ENCODE data around the gene SMARCC2. TPM values are rescaled to one million over a fixed set of nuclear protein-coding genes. Genes with fewer than 3 reads are reported as not detected.
A peak's percentile ranks its signal among the peaks of the same experiment; 100 is the strongest.

Gene SMARCC2
- total RNA-seq, 4 donors from 2014 or later, result 104 to 139 (median 117) TPM

DNA sequence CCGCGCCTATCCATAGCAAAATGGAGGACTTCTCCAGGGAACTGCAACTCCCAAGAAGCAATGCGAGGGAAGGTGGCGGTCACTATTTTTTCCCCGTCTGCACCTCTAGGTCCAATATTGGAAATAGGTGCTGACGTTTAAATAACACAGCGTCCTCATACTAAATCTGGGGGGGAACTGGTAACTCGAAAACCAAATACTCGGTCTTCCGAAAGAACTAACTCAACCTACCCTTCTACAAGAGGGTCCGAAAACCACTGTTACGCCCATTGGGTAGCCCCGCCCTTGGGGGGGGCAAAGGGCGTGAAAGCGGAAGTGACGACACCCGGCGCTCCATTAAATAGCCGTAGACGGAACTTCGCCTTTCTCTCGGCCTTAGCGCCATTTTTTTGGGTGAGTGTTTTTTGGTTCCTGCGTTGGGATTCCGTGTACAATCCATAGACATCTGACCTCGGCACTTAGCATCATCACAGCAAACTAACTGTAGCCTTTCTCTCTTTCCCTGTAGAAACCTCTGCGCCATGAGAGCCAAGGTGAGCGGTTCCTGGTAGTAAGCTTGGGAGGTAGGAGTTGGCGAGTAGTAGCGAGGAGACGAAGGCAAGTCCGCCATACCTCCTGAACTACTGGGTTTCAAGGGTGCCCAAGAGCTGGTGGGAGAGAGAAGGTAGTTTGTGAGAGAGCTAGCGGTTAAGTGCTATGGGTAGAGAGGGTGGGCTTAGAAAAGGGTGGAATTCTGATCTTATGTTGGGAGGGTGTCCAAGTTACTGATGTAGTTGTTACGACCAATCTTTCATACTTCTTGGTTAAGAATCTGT, 72.8 kb downstream of the SMARCC2 start, which contains the start of gene RPL41:
Gene RPL41 (plus strand): TSS at position 367 of the 815 bp plus-strand sequence.
- H3K27me3 ChIP-seq, result no peaks in the 10 kb centered on the region
- TF ChIP-seq POLR2A (IDR thresholded peaks at IDR 0.05) (peak; percentile 95 to 97), EP300 (IDR thresholded peaks at IDR 0.05) (peak; percentile 79 to 100)
- TF ChIP-seq, protein P1, sequence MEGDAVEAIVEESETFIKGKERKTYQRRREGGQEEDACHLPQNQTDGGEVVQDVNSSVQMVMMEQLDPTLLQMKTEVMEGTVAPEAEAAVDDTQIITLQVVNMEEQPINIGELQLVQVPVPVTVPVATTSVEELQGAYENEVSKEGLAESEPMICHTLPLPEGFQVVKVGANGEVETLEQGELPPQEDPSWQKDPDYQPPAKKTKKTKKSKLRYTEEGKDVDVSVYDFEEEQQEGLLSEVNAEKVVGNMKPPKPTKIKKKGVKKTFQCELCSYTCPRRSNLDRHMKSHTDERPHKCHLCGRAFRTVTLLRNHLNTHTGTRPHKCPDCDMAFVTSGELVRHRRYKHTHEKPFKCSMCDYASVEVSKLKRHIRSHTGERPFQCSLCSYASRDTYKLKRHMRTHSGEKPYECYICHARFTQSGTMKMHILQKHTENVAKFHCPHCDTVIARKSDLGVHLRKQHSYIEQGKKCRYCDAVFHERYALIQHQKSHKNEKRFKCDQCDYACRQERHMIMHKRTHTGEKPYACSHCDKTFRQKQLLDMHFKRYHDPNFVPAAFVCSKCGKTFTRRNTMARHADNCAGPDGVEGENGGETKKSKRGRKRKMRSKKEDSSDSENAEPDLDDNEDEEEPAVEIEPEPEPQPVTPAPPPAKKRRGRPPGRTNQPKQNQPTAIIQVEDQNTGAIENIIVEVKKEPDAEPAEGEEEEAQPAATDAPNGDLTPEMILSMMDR (IDR thresholded peaks at IDR 0.05), result peak in 2 of 5 experiments; percentile 50 to 55
- H3K4me1 ChIP-seq, result peaks cover 0 to 30% (median 9%) of the 10 kb centered on the region in 4 donors
- peaks cover 0 to 42% (median 7%) of the 10 kb centered on the region in 3 donors for H3K36me3 ChIP-seq
- DNase-seq (ENCODE audit: low spot score in 2 of 2), result peak; percentile 94 to 97
- H3K9me3 ChIP-seq, result no peaks in the 10 kb centered on the region
- 1% methylated on average over 34 of the region's 34 CpGs for WGBS, 2 donors
- H3K4me3 ChIP-seq, result peak within 1 kb of the TSS; percentile 66 to 91 (median 79)
- peak within 1 kb of the TSS; percentile 87 to 97 (median 94) for H3K27ac ChIP-seq

DNA sequence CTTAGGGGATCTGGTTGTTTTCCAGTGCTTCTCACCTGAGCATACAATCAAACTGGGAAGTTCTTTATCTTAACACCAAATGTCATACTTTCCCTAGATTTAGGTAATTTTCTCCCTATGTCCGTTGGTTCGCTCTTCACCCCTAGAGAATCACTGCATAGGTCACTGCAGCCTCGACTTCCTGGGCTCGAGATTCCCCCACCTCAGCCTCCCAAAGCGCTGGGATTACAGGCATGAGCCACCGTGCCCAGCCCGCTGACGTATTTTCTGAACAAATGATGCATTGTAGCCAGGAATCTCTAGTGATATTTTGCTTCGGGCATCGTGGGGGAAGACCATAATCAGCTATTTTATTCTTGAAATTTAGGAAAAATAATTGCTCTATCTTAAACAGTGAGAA, 74.0 kb downstream of the SMARCC2 start:
- DNase-seq (ENCODE audit: low spot score in 2 of 2), result peak in 1 of 2 donors; percentile 27
- H3K27me3 ChIP-seq, result no peaks in the 10 kb centered on the region
- no peak for TF ChIP-seq EP300 (IDR thresholded peaks at IDR 0.05)
- TF ChIP-seq POLR2A (IDR thresholded peaks at IDR 0.05), result no peak
- TF ChIP-seq, protein P1 (IDR thresholded peaks at IDR 0.05), result no peak
- H3K9me3 ChIP-seq, result no peaks in the 10 kb centered on the region
- peak overlapping the region; percentile 66 to 91 (median 79) for H3K4me3 ChIP-seq
- H3K27ac ChIP-seq, result peak overlapping the region; percentile 87 to 97 (median 94)
- WGBS, 2 donors, result 27 to 31% methylated on average over 10 of the region's 10 CpGs
- H3K4me1 ChIP-seq, result peaks cover 0 to 27% (median 9%) of the 10 kb centered on the region in 4 donors
- H3K36me3 ChIP-seq, result peaks cover under 1 to 42% (median 17%) of the 10 kb centered on the region in 3 donors

DNA sequence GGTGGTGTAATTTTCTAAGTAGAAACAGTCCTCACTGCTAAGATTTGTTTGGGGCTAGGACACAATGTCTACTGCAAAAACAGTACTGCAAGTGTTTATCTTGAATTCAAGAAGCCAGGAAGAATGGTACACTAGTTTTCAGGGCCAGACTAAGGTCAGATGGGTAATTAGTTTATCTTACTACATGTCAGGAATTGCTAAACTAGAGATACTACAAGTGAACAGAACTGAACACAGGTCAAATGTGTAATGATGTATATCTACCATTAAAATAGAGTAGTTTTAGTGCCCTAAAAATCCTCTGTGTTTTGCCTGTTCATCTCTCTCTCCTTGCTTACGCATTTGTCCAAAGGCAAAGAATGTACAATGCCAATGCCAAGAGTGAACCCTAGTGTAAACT, 75.2 kb downstream of the SMARCC2 start:
- peaks cover 0 to 14% (median 5%) of the 10 kb centered on the region in 4 donors for H3K4me1 ChIP-seq
- H3K27me3 ChIP-seq, result no peaks in the 10 kb centered on the region
- DNase-seq (ENCODE audit: low spot score in 2 of 2), result no peak
- no peak for TF ChIP-seq POLR2A (IDR thresholded peaks at IDR 0.05)
- TF ChIP-seq, protein P1 (IDR thresholded peaks at IDR 0.05), result no peak
- no peak for TF ChIP-seq EP300 (IDR thresholded peaks at IDR 0.05)
- no peaks in the 10 kb centered on the region for H3K9me3 ChIP-seq
- H3K27ac ChIP-seq, result peak overlapping the region in 2 of 4 donors; percentile 33 to 94
- no peak overlapping the region for H3K4me3 ChIP-seq
- H3K36me3 ChIP-seq, result peaks cover 8 to 50% (median 29%) of the 10 kb centered on the region in 3 donors
- 90 to 94% methylated on average over 1 of the region's 1 CpG for WGBS, 2 donors

Other genes starting within 250 kb of the SMARCC2 start
- 1 to 10 TPM in 1 of 4 donors, under 1 TPM in 1, not detected in 2; 0.87 to 1.6 TPM for gene PMEL, start 223.4 kb downstream of the SMARCC2 start, total RNA-seq
- gene CDK2, start 222.7 kb downstream of the SMARCC2 start, total RNA-seq, result 10 to 100 TPM; 10.3 to 22.2 (median 13.8) TPM
- gene RAB5B, start 215.4 kb downstream of the SMARCC2 start, total RNA-seq, result 100 to 1,000 TPM in 1 of 4 donors, 10 to 100 TPM in 3; 71.7 to 111 (median 83.0) TPM
- 10 to 100 TPM; 20.4 to 39.1 (median 28.1) TPM for gene SUOX, start 192.2 kb downstream of the SMARCC2 start, total RNA-seq
- gene IKZF4, start 168.4 kb downstream of the SMARCC2 start, total RNA-seq, result 1 to 10 TPM; 3.8 to 9.6 (median 6.4) TPM
- 1,000 to 10,000 TPM in 2 of 4 donors, 100 to 1,000 TPM in 2; 308 to 1,324 (median 859) TPM for gene RPS26, start 147.6 kb downstream of the SMARCC2 start, total RNA-seq
- gene ERBB3, start 109.3 kb downstream of the SMARCC2 start, total RNA-seq, result 100 to 1,000 TPM in 2 of 4 donors, 10 to 100 TPM in 2; 90.6 to 165 (median 99.8) TPM
- 100 to 1,000 TPM in 1 of 4 donors, 10 to 100 TPM in 3; 79.6 to 104 (median 93.5) TPM for gene PA2G4, start 84.9 kb downstream of the SMARCC2 start, total RNA-seq
- gene RPL41, start 72.8 kb downstream of the SMARCC2 start, total RNA-seq, result 1,000 to 10,000 TPM; 2,638 to 4,802 (median 2,805) TPM
- gene ZC3H10, start 71.2 kb downstream of the SMARCC2 start, total RNA-seq, result 1 to 10 TPM; 2.9 to 5.1 (median 4.8) TPM
- 100 to 1,000 TPM in 3 of 4 donors, 10 to 100 TPM in 1; 91.2 to 235 (median 210) TPM for gene ESYT1, start 61.2 kb downstream of the SMARCC2 start, total RNA-seq
- gene MYL6B, start 36.9 kb downstream of the SMARCC2 start, total RNA-seq, result 10 to 100 TPM; 43.5 to 80.4 (median 59.1) TPM
- 1,000 to 10,000 TPM; 1,194 to 1,879 (median 1,515) TPM for gene MYL6, start 31.1 kb downstream of the SMARCC2 start, total RNA-seq
- gene RNF41, start 32.4 kb upstream of the SMARCC2 start, total RNA-seq, result 10 to 100 TPM; 50.0 to 81.6 (median 62.0) TPM
- 10 to 100 TPM; 15.1 to 41.7 (median 24.6) TPM for gene NABP2, start 34.9 kb upstream of the SMARCC2 start, total RNA-seq
- 1 to 10 TPM in 1 of 4 donors, not detected in 3; 1.5 TPM for gene SLC39A5, start 40.6 kb upstream of the SMARCC2 start, total RNA-seq
- gene ANKRD52, start 68.9 kb upstream of the SMARCC2 start, total RNA-seq, result 10 to 100 TPM; 14.6 to 42.4 (median 23.9) TPM
- 10 to 100 TPM; 14.0 to 26.1 (median 22.8) TPM for gene COQ10A, start 77.5 kb upstream of the SMARCC2 start, total RNA-seq
- 100 to 1,000 TPM in 1 of 4 donors, 10 to 100 TPM in 3; 63.7 to 112 (median 84.2) TPM for gene CS, start 110.8 kb upstream of the SMARCC2 start, total RNA-seq
- gene CNPY2, start 126.5 kb upstream of the SMARCC2 start, total RNA-seq, result 100 to 1,000 TPM in 2 of 4 donors, 10 to 100 TPM in 2; 94.9 to 141 (median 109) TPM
- gene PAN2, start 144.5 kb upstream of the SMARCC2 start, total RNA-seq, result 10 to 100 TPM; 50.1 to 69.8 (median 63.5) TPM
- not detected for gene IL23A, start 149.4 kb upstream of the SMARCC2 start, total RNA-seq
- 100 to 1,000 TPM; 163 to 296 (median 239) TPM for gene STAT2, start 170.6 kb upstream of the SMARCC2 start, total RNA-seq
- not detected for gene APOF, start 173.4 kb upstream of the SMARCC2 start, total RNA-seq

All from tibial nerve (tissue), 4 donors.